GM18517 (cell line): ENCODE data around the gene TGFBR2.

Source experiments
- ATAC-seq: cut with Tn5 transposase; IDR thresholded peaks from one replicate; pipeline ENCODE4 v1.9.1; 2021; ENCODE audit warnings: mild to moderate bottlenecking, moderate library complexity; ENCODE audit not compliant: unreplicated experiment

TGFBR2 gene

GRCh38 chr3:30606301-30607031 is at the start of gene TGFBR2:
TGFBR2 (plus strand) TSS chr3:30606601; CDS start chr3:30606884, 283 bp downstream.
- ATAC-seq: peak; percentile 82

GRCh38 chr3:30557746-30558303 is 48.6 kb upstream of the TGFBR2 start:
- ATAC-seq: no peak

- no peak for ATAC-seq
Observed at GRCh38 chr3:30563956-30564355, 42.4 kb upstream of the TGFBR2 start.

- no peak for ATAC-seq
Observed at GRCh38 chr3:30567139-30567753, 39.2 kb upstream of the TGFBR2 start.

- ATAC-seq: no peak
Observed at GRCh38 chr3:30576946-30577345, 29.5 kb upstream of the TGFBR2 start.

GRCh38 chr3:30577788-30578187 is 28.6 kb upstream of the TGFBR2 start:
- ATAC-seq: peak; percentile 61

- ATAC-seq: no peak
Observed at GRCh38 chr3:30578479-30578878, 27.9 kb upstream of the TGFBR2 start.

- ATAC-seq: no peak
Observed at GRCh38 chr3:30578986-30579579, 27.3 kb upstream of the TGFBR2 start.

- ATAC-seq: no peak
Observed at GRCh38 chr3:30581067-30581585, 25.3 kb upstream of the TGFBR2 start.

GRCh38 chr3:30581982-30582381 is 24.4 kb upstream of the TGFBR2 start:
- ATAC-seq: no peak

- ATAC-seq: no peak
Observed at GRCh38 chr3:30583973-30584372, 22.4 kb upstream of the TGFBR2 start.

GRCh38 chr3:30585654-30586053 is 20.7 kb upstream of the TGFBR2 start:
- ATAC-seq: no peak

GRCh38 chr3:30586096-30586805 is 20.1 kb upstream of the TGFBR2 start:
- no peak for ATAC-seq

GRCh38 chr3:30586806-30587486 is 19.5 kb upstream of the TGFBR2 start:
- no peak for ATAC-seq

- ATAC-seq: no peak
Observed at GRCh38 chr3:30587904-30588303, 18.5 kb upstream of the TGFBR2 start.

GRCh38 chr3:30596152-30596551 is 10.2 kb upstream of the TGFBR2 start:
- no peak for ATAC-seq

GRCh38 chr3:30597131-30597768 is 9.2 kb upstream of the TGFBR2 start:
- ATAC-seq: no peak

- ATAC-seq: no peak
Observed at GRCh38 chr3:30597769-30598134, 8.6 kb upstream of the TGFBR2 start.

- ATAC-seq: no peak
Observed at GRCh38 chr3:30598668-30599545, 7.5 kb upstream of the TGFBR2 start.
